Body of pancreas (tissue), 4 donors: Measurements from ENCODE around the gene CLASP1. TPM values are rescaled to one million over a fixed set of nuclear protein-coding genes. Genes with fewer than 3 reads are reported as not detected.
A peak's percentile ranks its signal among the peaks of the same experiment; 100 is the strongest.

Experiments used
- ATAC-seq: fragments of 150-250 bp; one replicate; pipeline ENCODE4 v1.9.1; 2016
- DNase-seq, 4 donors: peaks; one replicate each; pipeline ENCODE4 v3.0.0-alpha.2; 2019
- H3K27ac ChIP-seq, 4 donors: fragments of 200-600 bp; sonication (generic); 1 replicate in 3 of 4; 2 replicates in 1 of 4; pipeline versions ENCODE4 v1.5.1 to v1.6.1; 2016 to 2019; ENCODE audit warnings: mild to moderate bottlenecking in 1 of 4, mixed read lengths in 1 of 4, moderate library complexity in 1 of 4
- H3K27me3 ChIP-seq, 2 donors: fragments of 200-600 bp; sonication (generic); one replicate each; pipeline ENCODE4 v1.6.0; 2016; ENCODE audit warnings: mild to moderate bottlenecking in 1 of 2
- H3K36me3 ChIP-seq, 2 donors: fragments of 200-600 bp; sonication (generic); replicated peaks in 1 of 2; 2 replicates each; pipeline ENCODE4 v1.5.1; 2016; ENCODE audit warnings: low read depth in 2 of 2; ENCODE audit not compliant: insufficient read depth in 1 of 2
- H3K4me1 ChIP-seq: fragments of 200-600 bp; sonication (generic); one replicate; pipeline ENCODE4 v1.6.0; 2016
- H3K4me3 ChIP-seq, 2 donors: fragments of 200-600 bp; sonication (generic); 1 replicate in 1 of 2; 2 replicates in 1 of 2; pipeline ENCODE4 v1.5.1; 2016 to 2019
- H3K9me3 ChIP-seq, 3 donors: fragments of 200-600 bp; sonication (generic); 1 replicate in 2 of 3; 2 replicates in 1 of 3; pipeline ENCODE4 v1.5.1; 2016
- POLR2A ChIP-seq, 3 donors: fragments of 450-650 bp; IDR thresholded peaks; one replicate each; pipeline ENCODE4 v1.6.1; 2016; ENCODE audit warnings: antibody characterized with exemption in 3 of 3, mild to moderate bottlenecking in 2 of 3
- WGBS, 2 donors: methylation state at CpG; one replicate each; pipeline ENCODE4 v1.1.5; 2017; 5-methylcytosine and 5-hydroxymethylcytosine counted together
- intact Hi-C: fragments of 100-400 bp; cut with DNase I; formaldehyde crosslinking; loops from one replicate; pipeline ENCODE4 v1.15.1; 2023
- total RNA-seq, 2 donors: library from RNA; depleted of rRNA; stranded (reverse); fragments of >200 nt; gene quantifications; one replicate each; pipeline ENCODE4 v1.1.0, GENCODE V29; 2016
- TF ChIP-seq, protein P1 (sequence below), 7 experiments: fragments of 450-650 bp in 4 of 7; fragments of 200-600 bp in 3 of 7; sonication (generic) in 3 of 7; IDR thresholded peaks; one replicate each; pipeline ENCODE4 v1.5.1; 2016 to 2019; ENCODE audit warnings: antibody characterized with exemption in 7 of 7

CLASP1 gene
- total RNA-seq, 2 donors from 2014 or later = 28.5 to 44.2 TPM

DNA sequence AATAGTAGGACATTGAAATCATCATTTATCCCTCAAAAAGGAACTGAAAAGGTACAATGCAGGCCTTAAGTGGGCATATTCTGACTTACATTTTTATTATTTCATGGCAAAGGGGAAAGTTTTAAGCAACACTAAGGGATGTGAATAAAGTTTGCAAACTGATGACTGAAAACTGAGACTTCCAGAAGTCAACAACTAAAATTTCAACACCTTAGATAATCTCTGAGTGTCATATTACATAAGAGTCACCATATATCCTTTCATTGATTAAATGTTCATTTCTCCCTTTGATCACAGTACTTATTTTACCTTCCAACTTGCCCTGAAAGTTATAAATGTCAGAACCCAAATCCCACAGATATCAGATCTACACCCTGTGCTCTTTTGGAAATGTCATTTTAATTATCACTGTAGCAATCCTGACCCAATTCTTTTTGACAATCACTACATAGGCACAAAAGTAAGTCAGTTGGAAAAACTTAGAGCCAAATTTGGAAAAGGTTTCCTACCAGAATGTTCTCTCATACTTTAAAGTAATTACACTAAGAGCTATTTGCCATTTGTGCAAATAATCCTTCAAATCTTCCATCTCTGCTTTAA, 163.0 kb downstream of the CLASP1 start:
- H3K4me3 ChIP-seq = no peak overlapping the region
- H3K27me3 ChIP-seq = no peaks in the 10 kb centered on the region
- H3K36me3 ChIP-seq = no peaks in the 10 kb centered on the region
- ATAC-seq = no peak
- no peak for DNase-seq
- intact Hi-C loops = no loop called here
- no peaks in the 10 kb centered on the region for H3K9me3 ChIP-seq
- H3K4me1 ChIP-seq = peaks cover 37% of the 10 kb centered on the region
- TF ChIP-seq, protein P1, sequence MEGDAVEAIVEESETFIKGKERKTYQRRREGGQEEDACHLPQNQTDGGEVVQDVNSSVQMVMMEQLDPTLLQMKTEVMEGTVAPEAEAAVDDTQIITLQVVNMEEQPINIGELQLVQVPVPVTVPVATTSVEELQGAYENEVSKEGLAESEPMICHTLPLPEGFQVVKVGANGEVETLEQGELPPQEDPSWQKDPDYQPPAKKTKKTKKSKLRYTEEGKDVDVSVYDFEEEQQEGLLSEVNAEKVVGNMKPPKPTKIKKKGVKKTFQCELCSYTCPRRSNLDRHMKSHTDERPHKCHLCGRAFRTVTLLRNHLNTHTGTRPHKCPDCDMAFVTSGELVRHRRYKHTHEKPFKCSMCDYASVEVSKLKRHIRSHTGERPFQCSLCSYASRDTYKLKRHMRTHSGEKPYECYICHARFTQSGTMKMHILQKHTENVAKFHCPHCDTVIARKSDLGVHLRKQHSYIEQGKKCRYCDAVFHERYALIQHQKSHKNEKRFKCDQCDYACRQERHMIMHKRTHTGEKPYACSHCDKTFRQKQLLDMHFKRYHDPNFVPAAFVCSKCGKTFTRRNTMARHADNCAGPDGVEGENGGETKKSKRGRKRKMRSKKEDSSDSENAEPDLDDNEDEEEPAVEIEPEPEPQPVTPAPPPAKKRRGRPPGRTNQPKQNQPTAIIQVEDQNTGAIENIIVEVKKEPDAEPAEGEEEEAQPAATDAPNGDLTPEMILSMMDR (IDR thresholded peaks at IDR 0.05) = no peak
- TF ChIP-seq POLR2A (IDR thresholded peaks at IDR 0.05) = no peak
- H3K27ac ChIP-seq = no peak overlapping the region

DNA sequence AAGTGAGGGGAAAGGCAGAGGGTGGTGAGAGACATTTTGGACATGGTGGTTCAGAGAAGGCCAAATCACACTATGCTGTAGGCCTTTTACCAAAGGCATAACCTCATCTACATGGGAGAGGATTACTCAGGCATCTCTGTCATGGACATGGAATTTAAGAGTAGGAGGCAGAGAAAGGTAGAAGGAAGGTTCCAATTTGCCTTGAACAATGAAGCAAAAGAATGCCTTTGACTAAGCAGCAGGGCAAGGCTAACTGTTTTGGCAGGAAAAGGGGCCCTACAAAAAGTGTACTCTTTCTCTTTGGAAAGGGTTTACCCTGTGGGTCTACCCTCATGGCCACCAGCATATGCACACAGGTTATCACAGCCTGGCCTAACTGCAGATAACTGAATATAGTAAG, 164.2 kb downstream of the CLASP1 start:
- H3K27me3 ChIP-seq = no peaks in the 10 kb centered on the region
- TF ChIP-seq, protein P1 (IDR thresholded peaks at IDR 0.05) = no peak
- no peak for TF ChIP-seq POLR2A (IDR thresholded peaks at IDR 0.05)
- intact Hi-C loops = no loop called here
- H3K9me3 ChIP-seq = no peaks in the 10 kb centered on the region
- H3K36me3 ChIP-seq = no peaks in the 10 kb centered on the region
- H3K4me3 ChIP-seq = no peak overlapping the region
- H3K4me1 ChIP-seq = peaks cover 35% of the 10 kb centered on the region
- ATAC-seq = no peak
- no peak for DNase-seq
- no peak overlapping the region for H3K27ac ChIP-seq

DNA sequence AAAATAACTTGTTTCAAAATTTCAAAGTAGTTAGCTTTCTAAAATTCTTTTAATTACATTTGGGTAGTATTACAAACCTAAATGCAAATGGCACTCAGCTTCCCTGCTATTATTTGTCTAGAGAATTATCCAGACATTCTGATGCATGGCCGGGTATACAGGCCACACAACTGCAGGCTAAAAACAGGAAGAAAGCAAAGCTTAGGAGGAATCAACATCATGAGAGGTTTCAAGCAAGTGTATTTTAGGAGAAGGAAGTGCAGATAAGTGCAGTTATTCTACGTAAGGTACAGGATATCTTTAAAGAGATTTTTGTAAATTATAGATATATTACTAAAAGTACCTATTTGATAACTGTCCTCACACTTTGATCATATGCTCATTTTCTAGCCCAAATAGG, 165.4 kb downstream of the CLASP1 start:
- H3K9me3 ChIP-seq = no peaks in the 10 kb centered on the region
- ATAC-seq (no peak), DNase-seq (no peak)
- intact Hi-C loops = no loop called here
- H3K27me3 ChIP-seq = no peaks in the 10 kb centered on the region
- TF ChIP-seq, protein P1 (IDR thresholded peaks at IDR 0.05) = no peak
- no peak for TF ChIP-seq POLR2A (IDR thresholded peaks at IDR 0.05)
- H3K4me1 ChIP-seq = peaks cover 31% of the 10 kb centered on the region
- no peaks in the 10 kb centered on the region for H3K36me3 ChIP-seq
- no peak overlapping the region for H3K27ac ChIP-seq
- WGBS, 2 donors = 62 to 97% methylated on average over 2 of the region's 2 CpGs
- no peak overlapping the region for H3K4me3 ChIP-seq

DNA sequence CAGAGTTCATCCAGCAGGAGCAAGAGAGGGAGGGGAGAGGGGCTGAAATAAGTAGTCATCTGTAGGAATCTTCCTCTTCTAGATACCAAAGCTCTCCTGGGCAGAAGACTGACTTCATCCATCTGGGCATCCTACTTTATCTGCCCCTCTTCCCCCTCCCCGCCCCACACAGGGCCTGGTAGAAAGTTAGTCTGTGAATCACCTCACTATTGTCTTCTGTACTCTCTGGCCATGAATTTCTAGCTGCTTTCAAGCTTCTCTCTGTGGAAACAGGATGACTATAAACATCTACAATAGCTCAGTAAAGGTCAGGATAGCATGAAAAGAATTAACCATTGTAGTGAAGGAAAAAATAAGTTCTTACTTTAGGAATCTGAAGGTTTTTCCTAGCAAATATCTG, 166.2 kb downstream of the CLASP1 start:
- no peaks in the 10 kb centered on the region for H3K36me3 ChIP-seq
- no peaks in the 10 kb centered on the region for H3K27me3 ChIP-seq
- no peak overlapping the region for H3K27ac ChIP-seq
- no peak overlapping the region for H3K4me3 ChIP-seq
- H3K9me3 ChIP-seq = no peaks in the 10 kb centered on the region
- DNase-seq (no peak), ATAC-seq (no peak)
- TF ChIP-seq, protein P1 (IDR thresholded peaks at IDR 0.05) = no peak
- no peak for TF ChIP-seq POLR2A (IDR thresholded peaks at IDR 0.05)
- H3K4me1 ChIP-seq = peaks cover 23% of the 10 kb centered on the region
- 82 to 88% methylated on average over 1 of the region's 1 CpG for WGBS, 2 donors
- intact Hi-C loops = no loop called here

DNA sequence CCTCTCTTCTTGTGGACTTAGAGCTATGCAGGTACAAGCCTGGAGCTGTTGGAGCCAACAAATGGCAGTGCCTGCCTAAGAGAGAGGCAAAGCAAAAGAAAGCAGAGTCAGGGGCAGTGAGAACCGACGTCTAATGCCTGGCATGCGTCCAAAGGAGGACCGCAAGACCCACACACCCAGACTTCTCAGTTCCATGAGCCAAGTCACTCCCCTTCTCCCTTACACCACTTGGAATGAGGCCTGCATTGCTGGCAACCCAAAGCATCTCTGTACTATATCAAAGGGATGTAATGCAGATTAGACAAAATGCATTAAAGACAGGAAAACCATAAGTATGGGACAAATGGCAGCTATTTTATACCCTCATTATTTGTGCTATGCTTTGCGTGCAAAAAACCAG, 168.4 kb downstream of the CLASP1 start:
- H3K9me3 ChIP-seq = no peaks in the 10 kb centered on the region
- TF ChIP-seq, protein P1 (IDR thresholded peaks at IDR 0.05) = no peak
- no peak for TF ChIP-seq POLR2A (IDR thresholded peaks at IDR 0.05)
- DNase-seq = peak in 1 of 4 donors; percentile 18
- intact Hi-C loops = no loop called here
- H3K36me3 ChIP-seq = no peaks in the 10 kb centered on the region
- H3K27ac ChIP-seq = no peak overlapping the region
- 35 to 45% methylated on average over 5 of the region's 5 CpGs for WGBS, 2 donors
- no peaks in the 10 kb centered on the region for H3K27me3 ChIP-seq
- ATAC-seq = no peak
- H3K4me3 ChIP-seq = no peak overlapping the region
- H3K4me1 ChIP-seq = peaks cover 24% of the 10 kb centered on the region
